ENCODE measurements around the gene KRT8.

Gene KRT8

DNA sequence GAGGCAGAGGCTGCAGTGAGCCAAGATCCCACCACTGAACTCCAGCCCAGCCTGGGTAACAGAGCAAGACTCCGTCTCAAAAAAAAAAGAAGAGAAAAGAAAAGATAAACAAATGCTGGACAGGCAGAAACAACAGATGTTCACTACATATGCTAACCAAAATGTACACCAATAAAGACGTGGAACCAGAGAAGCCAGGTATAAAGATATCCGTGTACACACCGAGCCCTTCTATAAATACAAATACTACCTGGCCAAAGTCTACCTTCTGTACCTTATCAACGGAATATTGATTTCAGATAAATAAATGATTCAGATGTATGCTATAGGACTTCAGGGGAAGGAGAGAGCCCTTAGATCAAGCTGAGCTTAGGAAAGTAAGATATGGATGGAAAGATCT, 10.8 kb upstream of the KRT8 start:
- H3K27ac Mint-ChIP-seq: no peak overlapping the region
- no peaks in the 10 kb centered on the region for H3K9me3 Mint-ChIP-seq
- H3K36me3 Mint-ChIP-seq (ENCODE audit: low read depth): no peaks in the 10 kb centered on the region
- H3K4me3 Mint-ChIP-seq: no peak overlapping the region
- H3K4me1 Mint-ChIP-seq (ENCODE audit: low read depth): no peaks in the 10 kb centered on the region
- H3K27me3 Mint-ChIP-seq (ENCODE audit: low read depth): peaks cover 15% of the 10 kb centered on the region

DNA sequence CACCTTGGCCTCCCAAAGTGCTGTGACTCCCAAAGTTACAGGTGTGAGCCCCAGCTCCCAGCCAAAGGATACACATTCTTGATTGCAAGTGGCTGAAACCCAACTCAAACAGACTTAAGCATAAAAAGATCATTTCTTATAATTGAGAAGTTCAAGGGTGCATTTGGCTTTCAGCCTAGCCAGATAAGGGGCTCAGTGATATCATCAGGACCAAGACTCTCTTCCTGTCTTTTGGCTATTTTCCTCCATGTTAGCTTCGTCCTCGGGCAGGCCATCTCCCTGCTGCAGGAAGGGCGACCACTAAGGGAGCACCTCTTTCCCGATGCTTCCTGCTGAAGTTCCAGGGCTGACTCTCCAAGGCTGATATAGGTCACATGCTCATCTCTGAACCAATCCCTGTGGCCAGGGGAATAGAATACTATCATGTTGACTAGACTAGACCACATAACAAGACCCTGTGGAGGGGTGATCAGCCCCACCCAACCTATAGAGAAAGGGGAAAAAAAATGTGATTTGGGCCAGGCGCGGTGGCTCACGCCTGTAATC, 9.8 kb upstream of the KRT8 start:
- no peak overlapping the region for H3K4me3 Mint-ChIP-seq
- H3K4me1 Mint-ChIP-seq (ENCODE audit: low read depth): no peaks in the 10 kb centered on the region
- H3K9me3 Mint-ChIP-seq: no peaks in the 10 kb centered on the region

DNA sequence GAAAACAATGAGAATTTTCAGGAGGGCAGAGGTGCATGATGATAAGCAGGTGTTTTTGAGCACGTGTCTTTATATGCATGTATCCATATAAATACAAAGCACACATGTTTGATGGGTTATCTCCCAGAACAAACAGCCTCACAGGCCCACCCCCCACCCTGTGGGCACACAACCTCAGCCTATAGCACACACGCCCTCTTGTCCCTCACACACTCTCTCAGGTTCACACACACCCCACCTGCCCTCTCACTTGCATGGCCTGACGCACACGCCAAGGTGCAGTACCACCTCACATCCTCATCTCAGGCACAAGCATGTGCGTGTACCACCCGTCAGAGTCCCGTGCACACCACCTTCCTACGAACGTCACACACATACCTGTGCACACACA, 8.6 kb upstream of the KRT8 start:
- Mint-ChIP-seq H3K9me3 (no peaks in the 10 kb centered on the region), H3K4me3 (no peak overlapping the region), H3K27ac (no peak overlapping the region), H3K27me3 (ENCODE audit: low read depth) (peaks cover 9% of the 10 kb centered on the region), H3K4me1 (ENCODE audit: low read depth) (no peaks in the 10 kb centered on the region), H3K36me3 (ENCODE audit: low read depth) (no peaks in the 10 kb centered on the region)

More for the DNA sequence above, 9.8 kb upstream of the KRT8 start:
- H3K36me3 Mint-ChIP-seq (ENCODE audit: low read depth): no peaks in the 10 kb centered on the region
- H3K27ac Mint-ChIP-seq: no peak overlapping the region
- peaks cover 15% of the 10 kb centered on the region for H3K27me3 Mint-ChIP-seq (ENCODE audit: low read depth)

DNA sequence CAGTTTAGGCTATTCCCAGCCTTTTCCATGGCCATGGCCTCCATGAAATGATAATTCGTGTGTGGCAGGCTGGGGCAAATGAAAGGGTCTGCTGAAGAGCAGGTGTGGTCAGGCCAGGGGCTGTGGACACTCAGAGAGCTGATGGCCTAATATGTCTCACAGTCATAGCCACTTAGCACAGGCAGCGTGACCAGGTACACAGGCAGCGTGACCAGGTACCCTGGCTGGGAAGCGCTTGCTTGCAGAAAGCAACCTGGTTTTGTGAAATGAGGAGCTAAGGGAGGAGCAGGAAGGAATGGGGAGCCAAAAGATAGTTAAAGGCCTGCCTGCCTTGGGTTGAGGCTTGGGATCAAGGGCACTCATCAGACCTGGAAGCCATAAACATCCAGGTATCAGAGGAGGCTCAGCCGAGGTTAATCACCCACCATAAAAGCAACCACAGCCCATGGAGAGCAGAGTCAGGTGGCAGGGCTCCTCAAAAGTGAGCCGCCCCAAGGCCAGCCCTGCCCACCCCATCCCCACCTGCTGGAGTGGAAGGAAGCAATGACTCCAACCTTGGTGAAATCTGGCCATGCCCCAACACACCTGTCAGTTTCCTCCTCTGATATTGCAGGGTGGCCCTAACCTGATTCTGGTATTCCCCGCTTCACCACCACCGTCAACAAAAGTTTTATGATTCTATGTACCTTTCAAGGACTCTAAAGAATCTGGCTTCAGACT, 8.0 kb upstream of the KRT8 start:
- H3K36me3 Mint-ChIP-seq (ENCODE audit: low read depth): no peaks in the 10 kb centered on the region
- peaks cover 11% of the 10 kb centered on the region for H3K27me3 Mint-ChIP-seq (ENCODE audit: low read depth)
- no peak overlapping the region for H3K4me3 Mint-ChIP-seq
- H3K27ac Mint-ChIP-seq: no peak overlapping the region
- H3K4me1 Mint-ChIP-seq (ENCODE audit: low read depth): no peaks in the 10 kb centered on the region
- no peaks in the 10 kb centered on the region for H3K9me3 Mint-ChIP-seq

- Mint-ChIP-seq H3K27ac (no peak overlapping the region), H3K4me1 (ENCODE audit: low read depth) (no peaks in the 10 kb centered on the region), H3K36me3 (ENCODE audit: low read depth) (no peaks in the 10 kb centered on the region)
Measured at GRCh38 chr12:52910248-52910883, 5.5 kb upstream of the KRT8 start.

GRCh38 chr12:52909796-52910195, 4.9 kb upstream of the KRT8 start:
- Mint-ChIP-seq H3K4me1 (ENCODE audit: low read depth) (no peaks in the 10 kb centered on the region), H3K9me3 (no peaks in the 10 kb centered on the region), H3K27me3 (ENCODE audit: low read depth) (peaks cover 5% of the 10 kb centered on the region), H3K36me3 (ENCODE audit: low read depth) (no peaks in the 10 kb centered on the region), H3K27ac (no peak overlapping the region), H3K4me3 (no peak overlapping the region)

More at GRCh38 chr12:52910248-52910883, 5.5 kb upstream of the KRT8 start:
- no peaks in the 10 kb centered on the region for H3K9me3 Mint-ChIP-seq
- peaks cover 5% of the 10 kb centered on the region for H3K27me3 Mint-ChIP-seq (ENCODE audit: low read depth)
- H3K4me3 Mint-ChIP-seq: no peak overlapping the region

DNA sequence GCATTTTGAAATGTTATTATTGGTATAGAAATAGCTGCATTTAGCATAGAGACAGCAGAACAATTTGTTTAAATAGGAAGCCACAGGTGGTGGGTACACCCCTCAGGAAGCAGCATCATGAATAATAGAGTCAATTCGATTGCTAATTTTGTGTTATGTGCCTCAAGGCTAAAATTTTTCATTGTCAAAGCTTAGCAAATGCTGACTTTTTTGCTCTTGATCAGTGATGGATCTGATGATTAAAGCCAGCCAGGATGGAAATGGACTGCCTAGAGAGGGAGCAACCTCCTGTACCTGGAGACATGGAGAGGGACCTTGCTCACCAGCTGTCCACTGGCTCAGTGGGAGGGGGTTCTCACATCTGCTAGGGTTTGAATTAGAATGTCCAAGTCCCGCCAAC, 4.5 kb upstream of the KRT8 start:
- Mint-ChIP-seq H3K9me3 (no peaks in the 10 kb centered on the region), H3K36me3 (ENCODE audit: low read depth) (no peaks in the 10 kb centered on the region), H3K27ac (no peak overlapping the region), H3K4me3 (no peak overlapping the region), H3K4me1 (ENCODE audit: low read depth) (no peaks in the 10 kb centered on the region), H3K27me3 (ENCODE audit: low read depth) (peaks cover 5% of the 10 kb centered on the region)

- no peaks in the 10 kb centered on the region for H3K36me3 Mint-ChIP-seq (ENCODE audit: low read depth)
Measured at GRCh38 chr12:52907092-52907810, 2.4 kb upstream of the KRT8 start.

DNA sequence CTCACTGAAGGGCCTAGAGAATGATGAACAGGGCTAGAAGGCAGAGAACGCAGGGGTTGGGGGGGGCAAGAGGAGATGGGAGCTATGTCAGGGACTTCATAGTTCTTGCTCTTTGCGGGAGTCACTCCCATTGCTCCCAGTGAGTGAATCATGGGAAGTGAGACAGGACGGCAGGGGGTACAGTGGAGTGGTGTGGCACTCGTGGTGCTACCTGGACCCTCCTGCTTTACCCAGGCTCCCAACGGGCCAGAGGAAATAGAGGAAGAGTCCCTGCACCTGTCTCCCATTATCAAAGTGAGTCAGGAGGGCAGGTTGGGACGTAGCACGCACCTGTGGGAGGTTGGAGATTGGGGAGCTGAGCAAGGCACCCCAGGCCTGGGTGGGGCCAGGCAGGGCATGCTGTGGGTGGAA, 1.3 kb upstream of the KRT8 start:
- Mint-ChIP-seq H3K4me3 (no peak overlapping the region), H3K27me3 (ENCODE audit: low read depth) (peaks cover 5% of the 10 kb centered on the region), H3K9me3 (no peaks in the 10 kb centered on the region), H3K4me1 (ENCODE audit: low read depth) (peaks cover 3% of the 10 kb centered on the region), H3K36me3 (ENCODE audit: low read depth) (no peaks in the 10 kb centered on the region), H3K27ac (no peak overlapping the region)

More at GRCh38 chr12:52907092-52907810, 2.4 kb upstream of the KRT8 start:
- Mint-ChIP-seq H3K4me3 (no peak overlapping the region), H3K9me3 (no peaks in the 10 kb centered on the region), H3K27me3 (ENCODE audit: low read depth) (peaks cover 5% of the 10 kb centered on the region), H3K4me1 (ENCODE audit: low read depth) (peaks cover 3% of the 10 kb centered on the region), H3K27ac (no peak overlapping the region)

DNA sequence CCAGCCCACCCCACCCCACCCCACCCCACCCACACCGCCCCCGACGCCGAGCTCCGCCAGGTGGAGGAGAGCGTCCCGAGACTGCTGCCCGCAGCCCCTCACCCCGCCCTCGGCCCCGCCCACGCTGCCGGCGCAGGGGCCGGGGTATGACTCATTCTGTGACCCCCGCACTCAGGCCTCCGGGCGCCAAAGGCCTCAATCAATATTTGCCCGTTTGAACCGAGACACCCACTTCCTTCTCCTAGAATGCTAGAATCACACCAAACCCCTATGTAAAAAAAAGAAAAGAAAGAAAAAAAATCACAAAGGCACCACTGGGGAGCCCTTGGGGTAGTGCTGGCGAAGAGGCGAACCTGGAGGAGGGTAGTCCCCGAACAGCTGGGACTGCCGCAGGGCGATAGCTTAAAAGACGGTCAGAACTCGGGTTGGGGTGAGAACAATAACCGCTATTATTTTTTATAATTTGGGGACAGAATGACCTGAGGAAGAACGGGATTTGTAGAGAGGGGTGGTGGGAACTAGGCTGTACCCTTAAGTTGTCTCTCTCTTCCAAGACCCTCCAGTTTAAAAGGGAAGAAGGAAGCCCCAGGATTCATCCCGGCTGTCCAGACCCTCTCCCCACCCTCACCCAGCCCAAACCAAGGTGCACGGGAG, 894 bp downstream of the KRT8 start:
- H3K27ac Mint-ChIP-seq: no peak overlapping the region
- H3K4me3 Mint-ChIP-seq: peak overlapping the region; percentile 4
- no peaks in the 10 kb centered on the region for H3K9me3 Mint-ChIP-seq
- no peaks in the 10 kb centered on the region for H3K36me3 Mint-ChIP-seq (ENCODE audit: low read depth)
- H3K4me1 Mint-ChIP-seq (ENCODE audit: low read depth): peaks cover 3% of the 10 kb centered on the region
- peaks cover 5% of the 10 kb centered on the region for H3K27me3 Mint-ChIP-seq (ENCODE audit: low read depth)

- no peaks in the 10 kb centered on the region for H3K9me3 Mint-ChIP-seq
- no peak overlapping the region for H3K4me3 Mint-ChIP-seq
- H3K36me3 Mint-ChIP-seq (ENCODE audit: low read depth): no peaks in the 10 kb centered on the region
- H3K27ac Mint-ChIP-seq: no peak overlapping the region
- H3K27me3 Mint-ChIP-seq (ENCODE audit: low read depth): peaks cover 3% of the 10 kb centered on the region
- H3K4me1 Mint-ChIP-seq (ENCODE audit: low read depth): peaks cover 3% of the 10 kb centered on the region
Measured at GRCh38 chr12:52903285-52903854, 1.5 kb downstream of the KRT8 start.

GRCh38 chr12:52901715-52902541, 2.9 kb downstream of the KRT8 start:
- Mint-ChIP-seq H3K4me3 (no peak overlapping the region), H3K36me3 (ENCODE audit: low read depth) (no peaks in the 10 kb centered on the region), H3K9me3 (no peaks in the 10 kb centered on the region), H3K27ac (no peak overlapping the region), H3K4me1 (ENCODE audit: low read depth) (peaks cover 3% of the 10 kb centered on the region), H3K27me3 (ENCODE audit: low read depth) (no peaks in the 10 kb centered on the region)

GRCh38 chr12:52900896-52901714, 3.8 kb downstream of the KRT8 start:
- no peaks in the 10 kb centered on the region for H3K27me3 Mint-ChIP-seq (ENCODE audit: low read depth)
- peaks cover 3% of the 10 kb centered on the region for H3K4me1 Mint-ChIP-seq (ENCODE audit: low read depth)
- no peaks in the 10 kb centered on the region for H3K9me3 Mint-ChIP-seq
- no peaks in the 10 kb centered on the region for H3K36me3 Mint-ChIP-seq (ENCODE audit: low read depth)
- H3K4me3 Mint-ChIP-seq: no peak overlapping the region
- H3K27ac Mint-ChIP-seq: no peak overlapping the region

Measured in T-helper 1 cell treated with Interleukin-12 subunit alpha and Interleukin-12 subunit beta and Interleukin-4 antibody, amounts not matched to agents 30 μg/mL and 1 μg/mL, for 36 hours (primary cell).